ENCODE measurements around the gene CCT7. TPM values are rescaled to one million over a fixed set of nuclear protein-coding genes. Genes with fewer than 3 reads are reported as not detected.

Gene CCT7
- total and polyA plus RNA-seq, 2 of the 8 experiments (the other 6 are each of a cell fraction or from before 2014, with no cell fraction given) = 440 to 474 TPM

- TF ChIP-seq CHD7 (IDR thresholded peaks at IDR 0.05; ENCODE audit: insufficient replicate concordance, low read length) (no peak), SIN3A (conservative IDR thresholded peaks at IDR 0.05 in 1 of 2, IDR thresholded peaks at IDR 0.05 in 1 of 2; ENCODE audit: low read depth in 1 of 2, low read length in 2 of 2) (no peak), BACH1 (IDR thresholded peaks at IDR 0.05; ENCODE audit: low read length) (no peak), HDAC2 (IDR thresholded peaks at IDR 0.05; ENCODE audit: borderline replicate concordance in 1 of 2, low read depth in 2 of 2, low read length in 2 of 2) (no peak), ATF3 (IDR thresholded peaks at IDR 0.05; ENCODE audit: insufficient read depth, low read depth, low read length) (no peak)
These were observed 28.5 kb upstream of the CCT7 start (continued) for GRCh38 chr2:73205611-73206010.

Data from H1 (cell line).